ENCODE measurements around the gene EPS15.

DNA sequence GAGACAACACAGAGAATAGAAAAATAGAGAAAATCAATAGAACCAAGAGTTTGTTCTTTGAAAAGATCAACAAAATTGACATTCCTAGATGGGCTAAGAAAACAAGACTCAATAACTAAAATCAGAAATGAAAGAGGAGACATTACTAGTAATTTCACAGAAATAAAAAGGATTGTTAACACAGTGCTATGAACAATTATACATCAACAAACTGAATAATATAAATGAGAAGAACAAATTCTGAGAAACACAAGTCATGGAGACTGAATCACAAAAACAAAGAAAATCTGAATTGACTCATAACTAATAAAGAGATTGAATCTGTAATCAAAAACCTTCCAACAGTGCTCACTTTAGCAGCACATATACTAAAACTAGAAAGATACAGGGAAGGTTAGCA lies 137.1 kb downstream of the EPS15 start:
- TF ChIP-seq, protein P1, sequence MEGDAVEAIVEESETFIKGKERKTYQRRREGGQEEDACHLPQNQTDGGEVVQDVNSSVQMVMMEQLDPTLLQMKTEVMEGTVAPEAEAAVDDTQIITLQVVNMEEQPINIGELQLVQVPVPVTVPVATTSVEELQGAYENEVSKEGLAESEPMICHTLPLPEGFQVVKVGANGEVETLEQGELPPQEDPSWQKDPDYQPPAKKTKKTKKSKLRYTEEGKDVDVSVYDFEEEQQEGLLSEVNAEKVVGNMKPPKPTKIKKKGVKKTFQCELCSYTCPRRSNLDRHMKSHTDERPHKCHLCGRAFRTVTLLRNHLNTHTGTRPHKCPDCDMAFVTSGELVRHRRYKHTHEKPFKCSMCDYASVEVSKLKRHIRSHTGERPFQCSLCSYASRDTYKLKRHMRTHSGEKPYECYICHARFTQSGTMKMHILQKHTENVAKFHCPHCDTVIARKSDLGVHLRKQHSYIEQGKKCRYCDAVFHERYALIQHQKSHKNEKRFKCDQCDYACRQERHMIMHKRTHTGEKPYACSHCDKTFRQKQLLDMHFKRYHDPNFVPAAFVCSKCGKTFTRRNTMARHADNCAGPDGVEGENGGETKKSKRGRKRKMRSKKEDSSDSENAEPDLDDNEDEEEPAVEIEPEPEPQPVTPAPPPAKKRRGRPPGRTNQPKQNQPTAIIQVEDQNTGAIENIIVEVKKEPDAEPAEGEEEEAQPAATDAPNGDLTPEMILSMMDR (IDR thresholded peaks at IDR 0.05): no peak
- TF ChIP-seq POLR2AphosphoS5 (IDR thresholded peaks at IDR 0.05; ENCODE audit: low read depth, low read length): no peak

Measured in Panc1 (cell line).